HEK293T (cell line): Measurements from ENCODE around the gene GIMAP5.

Source experiments
- BHLHE40 ChIP-seq: fragments of 450-650 bp; IDR thresholded peaks from 2 replicates; pipeline ENCODE4 v1.6.1; 2016; ENCODE audit warnings: mild to moderate bottlenecking, moderate library complexity, borderline replicate concordance
- ELF4 ChIP-seq: fragments of 450-650 bp; IDR thresholded peaks from 2 replicates; pipeline ENCODE4 v1.6.1; 2017; ENCODE audit warnings: antibody characterized with exemption
- FOXA1 ChIP-seq: fragments of 450-650 bp; IDR thresholded peaks from 2 replicates; pipeline ENCODE4 v1.6.1; 2016; ENCODE audit warnings: mild to moderate bottlenecking
- FOXK2 ChIP-seq: fragments of 450-650 bp; IDR thresholded peaks from 2 replicates; pipeline ENCODE4 v1.6.1; 2016; ENCODE audit warnings: mild to moderate bottlenecking
- FOXM1 ChIP-seq: fragments of 450-650 bp; IDR thresholded peaks from 2 replicates; pipeline ENCODE4 v1.6.1; 2017; ENCODE audit warnings: mild to moderate bottlenecking, borderline replicate concordance
- HDGF ChIP-seq: fragments of 450-650 bp; IDR thresholded peaks from 2 replicates; pipeline ENCODE4 v1.6.1; 2017; ENCODE audit warnings: antibody characterized with exemption, borderline replicate concordance
- PKNOX1 ChIP-seq: fragments of 450-650 bp; IDR thresholded peaks from 2 replicates; pipeline ENCODE4 v1.6.1; 2016
- SP1 ChIP-seq: fragments of 450-650 bp; IDR thresholded peaks from 2 replicates; pipeline ENCODE4 v1.6.1; 2017
- SUZ12 ChIP-seq: fragments of 450-650 bp; IDR thresholded peaks from 2 replicates; pipeline ENCODE4 v1.6.1; 2016; ENCODE audit warnings: mild to moderate bottlenecking

- TF ChIP-seq SP1 (no peak), FOXK2 (no peak), FOXM1 (no peak), PKNOX1 (no peak), ELF4 (no peak), BHLHE40 (no peak), FOXA1 (no peak), SUZ12 (no peak), HDGF (no peak)
Observed at GRCh38 chr7:150746921-150747320, 9.7 kb downstream of the GIMAP5 start.
